ENCODE data around the gene IFITM5. TPM values are rescaled to one million over a fixed set of nuclear protein-coding genes. Genes with fewer than 3 reads are reported as not detected.
"Not testable (repeated sequence)": the region's sequence is repeated elsewhere in the genome, so short reads cannot be mapped to it uniquely, and the experiment has no call there.

Gene IFITM5
- total RNA-seq, 1 donor from 2014 or later = not detected

DNA sequence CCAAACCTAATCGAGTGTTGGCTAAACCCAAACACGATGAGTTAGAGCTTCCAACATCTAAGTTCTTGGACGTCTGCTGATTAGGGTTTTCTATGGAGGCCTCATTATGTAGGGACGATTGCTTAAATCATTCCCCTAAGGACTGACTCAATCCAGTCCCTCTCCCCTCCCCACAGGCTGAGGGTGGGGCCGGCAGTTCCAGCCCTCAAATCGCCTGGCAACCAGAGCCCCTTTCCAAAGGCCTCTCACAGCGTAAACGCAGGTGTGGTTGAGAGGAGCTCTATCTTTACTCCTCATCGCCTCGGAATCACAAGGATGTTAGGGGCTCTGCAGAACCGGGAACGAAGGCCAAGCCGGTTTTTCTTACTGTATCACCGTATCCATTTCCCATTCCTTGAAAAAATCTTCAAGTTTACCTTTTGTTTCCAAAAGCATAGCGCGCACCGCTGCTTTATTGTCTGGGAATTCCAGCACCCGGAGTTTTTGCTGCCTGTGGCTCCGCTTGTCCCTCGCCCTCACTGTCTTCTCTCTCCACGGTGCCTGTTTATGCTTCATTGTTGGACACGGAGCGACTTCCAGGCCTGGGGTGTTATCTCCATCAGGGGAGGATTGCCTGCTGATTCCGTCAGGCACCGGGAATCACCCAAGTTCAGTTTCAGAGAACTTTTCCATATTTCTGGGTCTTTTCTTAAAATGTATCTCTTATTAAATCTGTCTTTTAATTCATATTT lies 35.1 kb upstream of the IFITM5 start:
- Histone ChIP-seq H3K4me1 (peaks cover 38% of the 10 kb centered on the region), H3K27me3 (no peaks in the 10 kb centered on the region), H3K4me3 (no peak overlapping the region), H3K9me3 (no peaks in the 10 kb centered on the region), H3K36me3 (no peaks in the 10 kb centered on the region), H3K27ac (peak overlapping the region; percentile 90)
- TF ChIP-seq POLR2A (IDR thresholded peaks at IDR 0.05) (peak in 1 of 2 donors; percentile 28), POLR2AphosphoS5 (IDR thresholded peaks at IDR 0.05; ENCODE audit: insufficient read depth in 1 of 2, low read depth in 1 of 2) (peak in 1 of 2 donors; percentile 63)
- TF ChIP-seq, protein P1, sequence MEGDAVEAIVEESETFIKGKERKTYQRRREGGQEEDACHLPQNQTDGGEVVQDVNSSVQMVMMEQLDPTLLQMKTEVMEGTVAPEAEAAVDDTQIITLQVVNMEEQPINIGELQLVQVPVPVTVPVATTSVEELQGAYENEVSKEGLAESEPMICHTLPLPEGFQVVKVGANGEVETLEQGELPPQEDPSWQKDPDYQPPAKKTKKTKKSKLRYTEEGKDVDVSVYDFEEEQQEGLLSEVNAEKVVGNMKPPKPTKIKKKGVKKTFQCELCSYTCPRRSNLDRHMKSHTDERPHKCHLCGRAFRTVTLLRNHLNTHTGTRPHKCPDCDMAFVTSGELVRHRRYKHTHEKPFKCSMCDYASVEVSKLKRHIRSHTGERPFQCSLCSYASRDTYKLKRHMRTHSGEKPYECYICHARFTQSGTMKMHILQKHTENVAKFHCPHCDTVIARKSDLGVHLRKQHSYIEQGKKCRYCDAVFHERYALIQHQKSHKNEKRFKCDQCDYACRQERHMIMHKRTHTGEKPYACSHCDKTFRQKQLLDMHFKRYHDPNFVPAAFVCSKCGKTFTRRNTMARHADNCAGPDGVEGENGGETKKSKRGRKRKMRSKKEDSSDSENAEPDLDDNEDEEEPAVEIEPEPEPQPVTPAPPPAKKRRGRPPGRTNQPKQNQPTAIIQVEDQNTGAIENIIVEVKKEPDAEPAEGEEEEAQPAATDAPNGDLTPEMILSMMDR (IDR thresholded peaks at IDR 0.05) = no peak
- intact Hi-C loops (cut with DNase I) = no loop called here
- DNase-seq (ENCODE audit: extremely low spot score in 2 of 2) = peak in 1 of 2 donors; percentile 94

DNA sequence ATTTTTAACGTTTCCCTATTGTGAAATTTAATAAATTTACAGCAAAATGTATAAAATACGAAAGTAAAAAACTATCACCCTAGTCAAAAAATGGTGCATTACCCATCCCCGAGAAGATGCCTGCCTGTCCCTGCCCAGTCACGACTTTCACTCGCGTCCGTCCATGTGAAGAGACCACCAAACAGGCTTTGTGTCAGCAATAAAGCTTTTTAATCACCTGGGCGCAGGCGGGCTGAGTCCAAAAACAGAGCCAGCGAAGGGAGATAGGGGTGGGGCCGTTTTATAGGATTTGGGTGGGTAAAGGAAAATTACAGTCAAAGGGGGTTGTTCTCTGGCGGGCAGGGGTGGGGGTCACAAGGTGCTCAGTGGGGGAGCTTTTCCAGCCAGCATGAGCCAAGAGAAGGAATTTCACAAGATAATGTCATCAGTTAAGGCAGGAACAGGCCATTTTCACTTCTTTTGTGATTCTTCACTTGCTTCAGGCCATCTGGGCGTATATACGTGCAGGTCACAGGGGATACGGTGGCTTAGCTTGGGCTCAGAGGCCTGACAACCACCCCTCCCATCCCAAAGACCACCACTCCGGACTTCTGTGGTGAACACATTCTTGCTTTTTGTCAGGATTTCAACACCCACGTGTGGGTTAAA lies 34.4 kb upstream of the IFITM5 start:
- H3K9me3 ChIP-seq; intact Hi-C loops (cut with DNase I); H3K4me3 ChIP-seq; H3K36me3 ChIP-seq; DNase-seq (ENCODE audit: extremely low spot score in 2 of 2); H3K27me3 ChIP-seq: not testable (repeated sequence)
- peak overlapping the region; percentile 90 for H3K27ac ChIP-seq
- peaks cover 38% of the 10 kb centered on the region for H3K4me1 ChIP-seq

DNA sequence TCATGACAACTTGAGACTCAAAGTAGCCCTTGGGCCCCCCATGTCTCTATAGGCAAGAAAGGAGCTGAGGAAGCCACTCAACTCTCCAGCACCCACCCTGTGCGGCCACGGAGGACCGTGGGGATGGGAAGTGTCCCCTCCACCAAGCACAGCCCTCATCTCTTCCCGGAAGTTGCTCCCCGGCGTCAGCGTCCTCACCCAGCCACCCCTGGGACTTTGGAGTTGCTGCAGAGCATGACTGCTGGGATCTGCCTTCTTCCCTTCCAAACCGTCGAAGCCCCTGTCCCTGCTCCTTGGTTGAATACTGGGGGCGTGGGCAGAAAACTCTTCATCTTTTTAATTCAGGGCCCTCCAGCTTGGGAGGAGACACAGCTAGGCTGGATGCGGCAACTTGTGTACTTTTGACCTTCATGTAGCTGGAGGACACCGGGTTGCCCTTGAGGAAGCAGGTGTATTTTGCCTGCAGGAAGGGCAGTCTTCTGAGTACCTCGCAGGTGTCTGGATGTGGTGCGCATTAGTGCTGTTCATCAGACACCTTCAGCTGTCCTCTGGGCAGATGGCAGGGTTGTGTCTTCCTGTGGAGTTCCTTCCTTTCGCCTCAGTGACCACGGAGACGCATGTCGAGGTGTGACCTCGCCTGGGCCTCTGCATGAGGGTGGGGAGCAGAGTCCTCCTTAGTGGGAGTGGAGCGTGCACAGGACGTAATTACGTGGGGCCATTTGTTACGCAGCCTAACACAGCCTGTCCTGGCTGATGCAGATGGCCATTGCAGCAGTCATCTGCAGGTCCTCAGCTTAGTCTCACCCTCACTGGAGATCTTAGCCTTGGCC lies 33.5 kb upstream of the IFITM5 start:
- Histone ChIP-seq H3K27me3 (no peaks in the 10 kb centered on the region), H3K9me3 (no peaks in the 10 kb centered on the region), H3K4me3 (no peak overlapping the region), H3K36me3 (no peaks in the 10 kb centered on the region), H3K4me1 (peaks cover 40% of the 10 kb centered on the region), H3K27ac (no peak overlapping the region)
- no peak for DNase-seq (ENCODE audit: extremely low spot score in 2 of 2)
- TF ChIP-seq POLR2AphosphoS5 (IDR thresholded peaks at IDR 0.05; ENCODE audit: insufficient read depth in 1 of 2, low read depth in 1 of 2) (no peak), POLR2A (IDR thresholded peaks at IDR 0.05) (no peak)
- TF ChIP-seq, protein P1 (IDR thresholded peaks at IDR 0.05) = no peak
- intact Hi-C loops (cut with DNase I) = no loop called here

DNA sequence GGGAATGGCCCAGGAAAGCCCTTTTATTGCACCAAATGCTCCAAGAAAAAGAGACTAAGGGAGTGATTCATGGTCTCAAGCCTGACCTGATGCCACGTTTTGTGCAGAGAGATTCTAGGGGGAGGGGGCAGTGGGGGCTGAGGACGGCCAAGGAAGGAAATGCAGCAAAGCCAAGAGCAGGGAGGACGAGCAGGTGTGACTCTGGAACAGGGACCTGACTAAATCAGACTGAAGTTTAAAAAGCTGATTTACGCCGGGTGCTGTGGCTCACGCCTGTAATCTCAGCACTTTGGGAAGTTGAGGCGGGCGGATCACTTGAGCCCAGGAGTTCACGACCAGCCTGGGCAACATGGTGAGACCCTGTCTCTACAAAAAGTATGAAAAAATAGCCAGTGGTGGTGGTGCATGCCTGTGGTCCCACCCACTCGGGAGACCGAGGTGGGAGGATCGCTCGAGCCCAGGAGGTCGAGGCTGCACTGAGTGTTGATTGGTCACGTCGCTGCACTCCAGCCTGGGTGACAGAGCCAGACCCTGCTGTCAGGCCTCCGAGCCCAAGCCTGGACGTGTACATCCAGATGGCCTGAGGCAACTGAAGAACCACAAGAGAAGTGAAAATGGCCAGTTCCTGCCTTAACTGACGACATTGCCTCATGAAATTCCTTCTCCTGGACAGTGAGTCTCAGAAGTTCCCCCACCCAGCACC lies 32.2 kb upstream of the IFITM5 start:
- no peaks in the 10 kb centered on the region for H3K27me3 ChIP-seq
- no peak for DNase-seq (ENCODE audit: extremely low spot score in 2 of 2)
- no peak overlapping the region for H3K4me3 ChIP-seq
- intact Hi-C loops (cut with DNase I) = no loop called here
- no peak overlapping the region for H3K27ac ChIP-seq
- H3K9me3 ChIP-seq = no peaks in the 10 kb centered on the region
- H3K36me3 ChIP-seq = no peaks in the 10 kb centered on the region
- peaks cover 45% of the 10 kb centered on the region for H3K4me1 ChIP-seq
- TF ChIP-seq, protein P1 (IDR thresholded peaks at IDR 0.05) = no peak
- no peak for TF ChIP-seq POLR2AphosphoS5 (IDR thresholded peaks at IDR 0.05; ENCODE audit: insufficient read depth in 1 of 2, low read depth in 1 of 2)

DNA sequence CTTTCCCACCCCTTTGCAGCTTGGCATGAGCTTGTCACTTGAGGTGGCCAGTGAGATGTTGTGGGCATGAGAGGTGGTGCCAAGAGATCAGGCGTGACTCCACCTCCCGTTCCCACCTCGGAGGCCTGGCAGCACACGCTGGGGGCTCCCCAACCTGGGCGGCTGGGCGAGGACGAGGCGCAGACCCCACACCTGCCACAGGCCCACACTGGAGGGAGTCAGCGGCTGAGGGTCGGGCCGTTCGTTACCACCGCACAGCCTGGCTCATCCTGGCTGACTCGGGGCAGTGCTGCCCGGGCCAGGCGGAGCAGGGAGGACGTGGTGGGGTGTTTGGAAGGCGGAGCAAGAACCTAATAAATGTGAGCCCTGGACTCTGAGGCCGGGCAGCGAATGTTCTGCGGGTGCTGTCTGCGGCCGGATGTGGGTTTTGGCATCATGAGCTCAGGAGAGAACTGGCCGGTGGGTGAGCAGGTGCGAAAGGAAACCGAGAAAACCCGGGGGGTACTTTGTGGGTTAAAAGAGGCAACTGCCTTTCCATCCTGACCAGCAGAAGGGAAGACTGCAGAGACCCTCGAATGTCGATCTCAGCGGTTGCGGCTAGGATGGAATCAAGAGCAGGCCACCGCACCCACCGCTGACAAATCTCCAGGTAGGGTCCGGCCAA lies 31.5 kb upstream of the IFITM5 start:
- TF ChIP-seq, protein P1 (IDR thresholded peaks at IDR 0.05) = no peak
- TF ChIP-seq POLR2A (IDR thresholded peaks at IDR 0.05) (no peak), POLR2AphosphoS5 (IDR thresholded peaks at IDR 0.05; ENCODE audit: insufficient read depth in 1 of 2, low read depth in 1 of 2) (no peak)
- Histone ChIP-seq H3K4me3 (no peak overlapping the region), H3K27ac (no peak overlapping the region), H3K36me3 (no peaks in the 10 kb centered on the region), H3K9me3 (no peaks in the 10 kb centered on the region), H3K27me3 (no peaks in the 10 kb centered on the region), H3K4me1 (peaks cover 45% of the 10 kb centered on the region)
- intact Hi-C loops (cut with DNase I) = no loop called here
- no peak for DNase-seq (ENCODE audit: extremely low spot score in 2 of 2)
